CD14-positive monocyte (primary cell): ENCODE data around the gene INHBA. TPM values are rescaled to one million over a fixed set of nuclear protein-coding genes. Genes with fewer than 3 reads are reported as not detected.

Source experiments
- DNase-seq, 3 donors: peaks; one replicate each; pipeline ENCODE4 v3.0.0-alpha.2; 2011 to 2022
- H2AFZ ChIP-seq: 2 replicates; pipeline ENCODE4 v1.6.0; 2012; ENCODE audit warnings: mild to moderate bottlenecking, low read depth, low read length, inconsistent platforms; ENCODE audit not compliant: insufficient read depth, poor library complexity, severe bottlenecking
- H3K27ac ChIP-seq, 2 donors: 1 replicate in 1 of 2; 2 replicates in 1 of 2; pipeline ENCODE4 v1.5.1; 2012 to 2013; ENCODE audit warnings: low read length in 2 of 2, control low read depth in 1 of 2, inconsistent platforms in 1 of 2, low read depth in 1 of 2, mild to moderate bottlenecking in 1 of 2
- H3K27me3 ChIP-seq, 2 donors: one replicate each; pipeline versions ENCODE4 v1.6.0 to v1.6.1; 2011 to 2013; ENCODE audit warnings: low read length in 2 of 2; ENCODE audit not compliant: control insufficient read depth in 2 of 2, insufficient read depth in 2 of 2
- H3K36me3 ChIP-seq, 2 donors: replicated peaks in 1 of 2; 1 replicate in 1 of 2; 2 replicates in 1 of 2; pipeline versions ENCODE4 v1.5.1 to v1.6.1; 2012 to 2013; ENCODE audit warnings: low read length in 2 of 2, control low read depth in 1 of 2, inconsistent platforms in 1 of 2, mild to moderate bottlenecking in 1 of 2; ENCODE audit not compliant: insufficient read depth in 2 of 2, control insufficient read depth in 1 of 2
- H3K4me1 ChIP-seq, 2 donors: 1 replicate in 1 of 2; 2 replicates in 1 of 2; pipeline versions ENCODE4 v1.5.1 to v1.6.1; 2012 to 2013; ENCODE audit warnings: low read length in 2 of 2, control low read depth in 1 of 2, inconsistent platforms in 1 of 2, mild to moderate bottlenecking in 1 of 2, moderate library complexity in 1 of 2; ENCODE audit not compliant: insufficient read depth in 2 of 2, control insufficient read depth in 1 of 2
- H3K4me2 ChIP-seq: replicated peaks from 2 replicates; pipeline ENCODE3; 2012; ENCODE audit warnings: low read length, moderate library complexity, mild to moderate bottlenecking; ENCODE audit not compliant: poor library complexity, severe bottlenecking; ENCODE audit errors: extremely low read depth
- H3K4me3 ChIP-seq, 3 experiments: fragments of 200-600 bp in 1 of 3; sonication (generic) in 1 of 3; replicated peaks in 1 of 3; 1 replicate in 2 of 3; 2 replicates in 1 of 3; pipeline ENCODE4 v1.5.1; 2011 to 2013; ENCODE audit warnings: low read length in 3 of 3, mild to moderate bottlenecking in 3 of 3, control low read depth in 2 of 3, low read depth in 2 of 3, inconsistent platforms in 1 of 3, moderate library complexity in 1 of 3
- H3K79me2 ChIP-seq: 2 replicates; pipeline ENCODE4 v1.6.0; 2012; ENCODE audit warnings: mild to moderate bottlenecking, control low read depth, inconsistent platforms, low read length, moderate library complexity; ENCODE audit not compliant: insufficient read depth
- H3K9ac ChIP-seq: 2 replicates; pipeline ENCODE4 v1.6.0; 2017; ENCODE audit warnings: low read length, mild to moderate bottlenecking; ENCODE audit not compliant: insufficient read depth, poor library complexity, severe bottlenecking
- H3K9me3 ChIP-seq, 2 donors: replicated peaks in 1 of 2; 1 replicate in 1 of 2; 2 replicates in 1 of 2; pipeline versions ENCODE4 v1.5.1 to v1.6.1; 2012 to 2013; ENCODE audit warnings: low read length in 2 of 2, control low read depth in 1 of 2; ENCODE audit not compliant: control insufficient read depth in 1 of 2, insufficient read depth in 1 of 2
- H4K20me1 ChIP-seq: 2 replicates; pipeline ENCODE4 v1.6.0; 2012; ENCODE audit warnings: mild to moderate bottlenecking, low read length, control low read depth, moderate library complexity; ENCODE audit not compliant: insufficient read depth
- H3K27ac Mint-ChIP-seq, 7 donors: one replicate each; pipeline ENCODE4 v1.8.0; 2020; ENCODE audit warnings: mild to moderate bottlenecking in 7 of 7, mixed read lengths in 7 of 7, moderate library complexity in 6 of 7, inconsistent platforms in 2 of 7
- H3K27me3 Mint-ChIP-seq, 3 donors: one replicate each; pipeline ENCODE4 v1.8.0; 2021 to 2022; ENCODE audit warnings: low read depth in 3 of 3, mild to moderate bottlenecking in 3 of 3, mixed read lengths in 3 of 3, moderate library complexity in 3 of 3, inconsistent platforms in 1 of 3
- H3K36me3 Mint-ChIP-seq, 2 donors: one replicate each; pipeline ENCODE4 v1.8.0; 2020; ENCODE audit warnings: mixed read lengths in 2 of 2, inconsistent platforms in 1 of 2, mild to moderate bottlenecking in 1 of 2
- H3K4me1 Mint-ChIP-seq: one replicate; pipeline ENCODE4 v1.8.0; 2020; ENCODE audit warnings: mild to moderate bottlenecking, mixed read lengths
- H3K4me3 Mint-ChIP-seq, 2 donors: one replicate each; pipeline ENCODE4 v1.8.0; 2020; ENCODE audit warnings: mild to moderate bottlenecking in 2 of 2, mixed read lengths in 2 of 2, moderate library complexity in 1 of 2
- H3K9me3 Mint-ChIP-seq, 7 donors: one replicate each; pipeline ENCODE4 v1.8.0; 2020 to 2022; ENCODE audit warnings: mixed read lengths in 7 of 7, mild to moderate bottlenecking in 6 of 7, moderate library complexity in 6 of 7, inconsistent platforms in 2 of 7
- WGBS: methylation state at CpG from one replicate; pipeline ENCODE4 v1.1.5; 2013; ENCODE audit warnings: missing lambda C conversion rate; ENCODE audit not compliant: insufficient coverage; 5-methylcytosine and 5-hydroxymethylcytosine counted together
- intact Hi-C, 2 donors: fragments of 100-400 bp; cut with micrococcal nuclease; formaldehyde crosslinking; loops; one replicate each; pipeline versions ENCODE4 v1.15.0 to v1.15.1; 2023
- polyA plus RNA-seq, 3 donors: library from polyadenylated mRNA; depleted of rRNA in 1 of 3; unstranded in 2 of 3; stranded (reverse) in 1 of 3; fragments of 300-500 nt in 2 of 3; fragments of >200 nt in 1 of 3; fragmentation: Illumina TruSeq in 2 of 3; gene quantifications; 1 replicate in 2 of 3; 2 replicates in 1 of 3; pipeline ENCODE4 v1.2.3, GENCODE V29; 2012 to 2021
- TF ChIP-seq, protein P1 (sequence below): fragments of 200-600 bp; IDR thresholded peaks from one replicate; pipeline ENCODE4 v1.8.0; 2022; ENCODE audit warnings: antibody characterized with exemption, mild to moderate bottlenecking

Gene INHBA
- polyA plus RNA-seq, 3 donors: 0.08 to 0.24 (median 0.09) TPM

DNA sequence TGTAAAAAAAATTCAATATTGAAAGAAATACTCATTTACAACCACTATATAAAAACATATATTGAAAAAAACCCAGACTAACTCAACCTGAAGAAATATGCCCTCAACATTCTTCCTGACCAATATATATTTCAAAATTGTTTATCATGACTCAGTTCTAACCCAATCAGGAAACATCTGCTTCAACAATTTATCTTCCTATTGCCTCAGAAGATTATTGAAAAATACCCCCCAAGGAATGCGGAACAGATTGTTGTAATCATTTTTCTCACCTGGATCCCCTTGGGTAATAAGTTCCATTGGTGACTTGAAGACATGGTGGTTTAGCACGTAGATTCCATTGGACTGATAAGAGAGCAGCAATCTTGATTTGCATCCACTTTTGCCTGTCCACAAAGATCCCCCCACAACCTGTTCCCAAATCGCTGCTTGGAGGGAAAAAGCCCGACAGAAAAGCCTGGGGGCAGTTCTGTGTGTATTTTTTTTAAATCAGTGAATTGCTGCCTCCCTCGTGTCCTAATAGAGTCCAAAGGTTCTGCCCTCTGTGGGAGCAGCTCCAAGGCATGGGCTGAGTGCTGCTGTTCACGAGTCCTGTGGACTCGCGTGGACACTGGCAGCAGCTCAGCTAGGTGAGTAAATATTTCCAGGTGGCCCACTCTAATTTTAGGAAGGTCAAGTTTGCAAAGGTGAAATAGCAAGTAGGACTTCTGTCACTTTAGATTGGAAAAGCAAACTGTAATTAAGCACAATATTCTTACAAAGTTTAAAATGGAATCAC lies 5.9 kb upstream of the INHBA start:
- H3K4me3 Mint-ChIP-seq: no peak overlapping the region
- Histone ChIP-seq H3K4me2 (no peak overlapping the region), H3K4me1 (peaks cover 16 to 28% of the 10 kb centered on the region in 2 donors), H3K79me2 (no peaks in the 10 kb centered on the region), H3K9me3 (no peaks in the 10 kb centered on the region), H3K27ac (no peak overlapping the region), H3K27me3 (no peaks in the 10 kb centered on the region), H3K36me3 (no peaks in the 10 kb centered on the region), H4K20me1 (no peaks in the 10 kb centered on the region), H3K4me3 (no peak overlapping the region), H3K9ac (no peak overlapping the region), H2AFZ (no peak overlapping the region)
- TF ChIP-seq, protein P1, sequence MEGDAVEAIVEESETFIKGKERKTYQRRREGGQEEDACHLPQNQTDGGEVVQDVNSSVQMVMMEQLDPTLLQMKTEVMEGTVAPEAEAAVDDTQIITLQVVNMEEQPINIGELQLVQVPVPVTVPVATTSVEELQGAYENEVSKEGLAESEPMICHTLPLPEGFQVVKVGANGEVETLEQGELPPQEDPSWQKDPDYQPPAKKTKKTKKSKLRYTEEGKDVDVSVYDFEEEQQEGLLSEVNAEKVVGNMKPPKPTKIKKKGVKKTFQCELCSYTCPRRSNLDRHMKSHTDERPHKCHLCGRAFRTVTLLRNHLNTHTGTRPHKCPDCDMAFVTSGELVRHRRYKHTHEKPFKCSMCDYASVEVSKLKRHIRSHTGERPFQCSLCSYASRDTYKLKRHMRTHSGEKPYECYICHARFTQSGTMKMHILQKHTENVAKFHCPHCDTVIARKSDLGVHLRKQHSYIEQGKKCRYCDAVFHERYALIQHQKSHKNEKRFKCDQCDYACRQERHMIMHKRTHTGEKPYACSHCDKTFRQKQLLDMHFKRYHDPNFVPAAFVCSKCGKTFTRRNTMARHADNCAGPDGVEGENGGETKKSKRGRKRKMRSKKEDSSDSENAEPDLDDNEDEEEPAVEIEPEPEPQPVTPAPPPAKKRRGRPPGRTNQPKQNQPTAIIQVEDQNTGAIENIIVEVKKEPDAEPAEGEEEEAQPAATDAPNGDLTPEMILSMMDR: no peak
- DNase-seq: peak in 1 of 3 donors; percentile 46
- 58% methylated on average over 5 of the region's 8 CpGs for WGBS
- intact Hi-C loops: loop anchor here (5.0 to 10.0 kb wide), 6 partner anchors 69 to 1434 kb away; no protein-coding TSS in a partner anchor
- H3K27me3 Mint-ChIP-seq: peaks cover 0 to 9% (median 2%) of the 10 kb centered on the region in 3 donors
- H3K36me3 Mint-ChIP-seq: no peaks in the 10 kb centered on the region
- H3K27ac Mint-ChIP-seq: peak overlapping the region in 4 of 7 donors; percentile 27 to 79 (median 50)
- peaks cover 0 to 3% (median 0%) of the 10 kb centered on the region in 7 donors for H3K9me3 Mint-ChIP-seq
- peaks cover 41% of the 10 kb centered on the region for H3K4me1 Mint-ChIP-seq

DNA sequence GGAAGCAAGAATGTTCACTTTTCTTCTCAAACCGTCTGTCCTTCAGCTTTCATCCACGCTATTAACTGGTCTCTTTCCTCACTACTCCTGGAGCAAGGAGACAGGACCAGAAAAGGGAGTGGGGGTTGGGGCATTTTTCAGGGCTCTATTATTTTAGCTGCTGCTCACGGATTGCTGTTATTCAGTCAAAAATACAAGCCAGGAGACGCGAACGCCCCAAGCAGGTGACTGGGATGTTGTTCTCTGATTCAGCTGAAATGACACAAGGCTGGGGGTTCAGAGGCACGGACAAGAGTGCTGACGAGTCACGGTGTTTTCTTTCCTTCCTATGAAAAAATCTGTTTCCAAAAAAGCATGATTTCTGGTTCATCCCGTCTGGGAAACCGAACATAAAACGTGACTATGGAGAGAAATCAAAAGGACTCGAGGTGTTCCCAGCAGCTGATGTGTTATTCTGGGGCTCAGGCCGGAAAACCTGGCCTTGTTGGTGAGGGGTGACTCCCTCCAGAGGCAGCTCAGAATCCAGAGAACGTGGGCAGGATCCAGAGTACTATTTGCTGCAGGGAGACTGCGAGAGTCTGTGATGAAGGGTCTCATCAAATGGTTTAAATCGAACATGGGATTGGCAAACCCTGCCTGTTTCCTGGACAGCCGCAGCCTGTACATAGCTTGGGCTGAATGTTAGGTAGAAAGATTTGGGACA lies 3.5 kb upstream of the INHBA start:
- DNase-seq: no peak
- H3K4me1 ChIP-seq: peaks cover 16 to 28% of the 10 kb centered on the region in 2 donors
- no peaks in the 10 kb centered on the region for H3K79me2 ChIP-seq
- H3K27ac Mint-ChIP-seq: peak overlapping the region in 1 of 7 donors; percentile 53
- peak overlapping the region in 1 of 3 experiments; percentile 84 for H3K4me3 ChIP-seq
- peaks cover 0 to 12% (median 4%) of the 10 kb centered on the region in 3 donors for H3K27me3 Mint-ChIP-seq
- no peaks in the 10 kb centered on the region for H3K36me3 ChIP-seq
- peak overlapping the region; percentile 95 for H2AFZ ChIP-seq
- H3K36me3 Mint-ChIP-seq: no peaks in the 10 kb centered on the region
- no peak overlapping the region for H3K9ac ChIP-seq
- TF ChIP-seq, protein P1: no peak
- intact Hi-C loops: loop anchor here (5.0 to 10.0 kb wide), 6 partner anchors 71 to 1432 kb away; no protein-coding TSS in a partner anchor
- no peaks in the 10 kb centered on the region for H4K20me1 ChIP-seq
- no peaks in the 10 kb centered on the region for H3K9me3 ChIP-seq
- peaks cover 41% of the 10 kb centered on the region for H3K4me1 Mint-ChIP-seq
- H3K4me3 Mint-ChIP-seq: peak overlapping the region; percentile 87 to 93
- H3K9me3 Mint-ChIP-seq: peaks cover 0 to 3% (median 0%) of the 10 kb centered on the region in 7 donors
- WGBS: 89% methylated on average over 16 of the region's 18 CpGs
- H3K27me3 ChIP-seq: no peaks in the 10 kb centered on the region
- peak overlapping the region; percentile 91 for H3K4me2 ChIP-seq
- no peak overlapping the region for H3K27ac ChIP-seq
